DMS 273 (cell line): ENCODE measurements around the gene CCDC124.
A peak's percentile ranks its signal among the peaks of the same experiment; 100 is the strongest.

Experiments
- DNase-seq: peaks from one replicate; lab custom pipeline; 2025; ENCODE audit not compliant: unreplicated experiment; lab: John Stamatoyannopoulos, UW

Gene CCDC124

DNA sequence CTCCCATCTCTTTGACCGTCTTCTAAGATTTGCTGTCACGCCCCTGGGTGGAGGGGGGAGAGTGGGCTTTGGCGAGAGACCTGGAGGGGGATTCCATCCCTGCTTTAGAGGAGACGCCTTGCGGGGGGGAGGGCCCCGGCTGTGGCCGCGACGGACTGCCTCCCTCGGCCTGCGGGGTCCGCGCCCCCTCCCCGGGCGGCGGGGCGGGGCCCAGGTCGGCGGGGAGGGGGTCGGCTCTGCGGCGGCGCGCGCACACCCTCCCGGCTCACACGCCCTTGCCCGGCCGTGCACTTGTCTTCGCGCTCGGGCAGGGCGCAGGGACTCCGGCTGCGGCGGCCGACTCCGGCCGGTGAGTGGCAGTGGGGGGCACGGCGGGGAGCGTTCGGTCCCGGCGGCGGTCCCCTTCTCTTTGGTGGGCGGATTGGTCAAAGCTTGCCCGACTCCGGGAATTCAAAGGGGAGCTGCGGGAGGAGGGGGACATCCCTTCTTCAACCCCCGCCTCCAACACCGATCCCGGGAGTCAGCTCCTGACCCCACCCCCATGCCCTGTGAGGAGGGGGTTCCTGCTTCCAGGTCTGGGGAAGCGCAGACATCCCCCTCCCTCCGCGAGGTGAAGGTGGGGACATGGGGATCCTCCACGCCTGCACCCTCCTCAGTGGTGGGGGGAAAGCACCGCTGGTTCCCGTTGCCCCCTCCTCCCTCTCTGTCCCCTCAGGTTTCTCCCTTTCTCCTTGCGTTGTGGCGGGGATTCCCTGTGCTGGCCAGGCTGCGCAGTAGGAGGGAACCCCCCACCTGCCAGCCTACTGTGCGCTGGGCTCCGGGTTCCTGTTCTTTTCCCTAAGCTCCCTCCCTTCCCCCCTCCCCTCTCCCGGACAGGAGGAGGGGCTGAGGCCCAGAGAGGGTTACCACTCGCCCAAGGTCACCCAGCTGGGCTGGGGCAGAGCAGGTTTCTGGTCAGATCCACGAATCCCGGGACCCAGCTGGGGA lies 19.5 kb downstream of the CCDC124 start:
- peak; percentile 41 for DNase-seq

- no peak for DNase-seq
These were observed 20.5 kb downstream of the CCDC124 start for GRCh38 chr19:17953316-17953801.

DNA sequence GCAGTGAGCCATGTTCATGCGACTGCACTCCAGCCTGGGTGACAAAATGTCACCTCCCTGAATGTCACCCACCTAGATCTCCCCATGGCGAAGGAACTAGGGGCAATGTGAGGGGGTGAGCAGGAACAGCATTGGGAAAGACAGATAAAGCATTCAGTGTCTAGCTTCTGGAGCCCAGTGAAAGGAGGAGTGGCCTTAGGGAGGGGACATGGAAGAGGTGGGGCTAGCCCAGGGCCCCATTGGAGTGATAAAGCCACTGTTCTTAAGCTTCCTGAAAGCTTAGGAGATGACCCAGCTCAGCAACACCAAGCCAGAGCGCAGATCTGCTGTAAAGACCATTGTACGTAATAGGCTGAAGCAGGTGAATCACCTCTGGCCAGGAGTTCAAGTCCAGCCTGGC lies 21.1 kb downstream of the CCDC124 start:
- no peak for DNase-seq

- DNase-seq = no peak
These were observed 21.6 kb downstream of the CCDC124 start for GRCh38 chr19:17954401-17954800.

DNA sequence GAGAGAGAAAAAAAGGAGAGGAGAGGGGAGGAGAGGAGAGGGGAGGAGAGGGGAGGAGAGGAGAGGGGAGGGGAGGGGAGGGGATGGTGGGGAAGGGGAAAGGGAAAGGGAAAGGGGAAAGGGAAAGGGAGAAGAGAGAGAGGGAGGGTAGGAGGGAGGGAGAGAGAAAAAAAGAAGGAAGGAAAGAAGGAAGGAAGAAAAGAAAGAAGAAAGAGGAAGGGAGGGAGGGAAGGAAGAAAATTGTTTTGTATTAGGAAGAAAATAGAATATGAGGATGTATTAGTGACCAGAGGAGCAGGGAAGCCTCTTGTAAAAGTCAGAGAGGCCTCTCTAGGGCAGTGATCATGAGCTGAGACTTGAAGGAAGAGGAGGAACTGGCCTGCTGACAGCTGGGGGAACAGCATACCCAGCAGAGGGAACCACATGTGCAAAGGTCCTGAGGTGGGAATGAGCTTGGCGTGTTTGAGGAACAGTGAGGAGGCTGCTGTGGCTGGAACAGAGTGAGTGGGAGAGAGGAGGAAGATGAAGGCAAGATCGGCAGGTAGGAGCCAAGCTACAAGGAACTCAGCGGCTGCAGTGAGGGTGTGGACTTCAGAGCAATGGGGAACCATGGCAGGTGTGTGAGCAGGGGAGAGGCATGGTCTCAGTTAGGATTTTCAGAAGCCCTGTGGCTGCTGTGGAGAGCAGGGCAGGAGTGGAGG lies 24.5 kb downstream of the CCDC124 start:
- DNase-seq = no peak

DNA sequence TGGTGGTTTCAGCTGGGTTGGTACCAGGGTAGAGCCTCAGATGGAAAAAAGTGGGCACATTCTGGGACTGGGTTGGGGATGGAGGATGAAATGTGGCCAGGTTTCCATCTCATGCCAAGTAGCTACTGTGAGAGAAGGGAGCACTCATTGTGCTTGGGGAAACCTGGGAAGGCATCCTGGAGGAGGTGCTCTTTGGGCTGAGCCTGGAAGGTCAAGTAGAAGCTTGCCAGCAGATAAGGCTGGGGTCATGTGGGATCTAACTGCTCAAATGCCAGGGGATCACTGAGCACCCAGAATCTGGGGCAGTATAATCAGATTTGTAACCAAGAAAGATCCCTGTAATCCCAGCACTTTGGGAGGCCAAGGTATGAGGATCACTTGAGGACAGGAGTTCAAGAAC lies 25.1 kb downstream of the CCDC124 start:
- DNase-seq = no peak

DNA sequence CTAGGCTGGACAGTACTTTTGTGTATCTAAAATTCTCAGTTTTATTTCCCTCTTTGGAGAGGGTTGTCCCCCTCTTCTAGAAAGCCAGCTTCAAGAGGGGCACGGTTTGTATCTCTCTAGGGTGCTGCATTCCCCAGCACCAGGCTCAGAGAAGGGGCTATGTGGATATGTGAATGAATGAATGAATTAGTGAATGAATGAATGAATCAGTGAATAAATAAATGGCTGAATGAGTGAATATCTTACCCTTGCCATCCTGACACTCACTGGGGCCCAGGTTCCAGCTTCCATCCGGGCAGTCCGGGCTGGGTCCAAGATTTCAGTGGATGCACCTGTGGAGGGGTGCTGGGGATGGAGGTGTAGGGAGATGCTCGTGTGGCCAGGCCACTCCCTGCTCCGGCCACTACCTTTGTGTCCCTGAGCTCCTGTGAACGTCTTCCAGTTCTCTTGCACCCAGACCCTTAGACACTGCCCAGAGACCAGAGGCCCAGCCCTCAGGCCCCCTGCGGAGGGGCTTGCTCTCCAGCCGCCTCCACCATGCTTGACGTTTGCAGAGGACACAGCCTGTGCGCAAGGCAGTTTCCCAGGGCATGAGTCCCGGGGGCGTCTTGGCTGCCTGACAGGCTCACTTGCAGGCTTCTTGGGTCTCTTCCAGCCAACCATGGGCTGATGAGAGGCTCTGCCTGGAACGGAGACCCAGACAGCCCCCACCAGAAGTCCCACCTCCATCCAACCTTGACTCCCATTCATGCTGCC lies 31.3 kb downstream of the CCDC124 start:
- DNase-seq = peak; percentile 47

GRCh38 chr19:17965370-17966128 lies 32.7 kb downstream of the CCDC124 start:
- DNase-seq = no peak

DNA sequence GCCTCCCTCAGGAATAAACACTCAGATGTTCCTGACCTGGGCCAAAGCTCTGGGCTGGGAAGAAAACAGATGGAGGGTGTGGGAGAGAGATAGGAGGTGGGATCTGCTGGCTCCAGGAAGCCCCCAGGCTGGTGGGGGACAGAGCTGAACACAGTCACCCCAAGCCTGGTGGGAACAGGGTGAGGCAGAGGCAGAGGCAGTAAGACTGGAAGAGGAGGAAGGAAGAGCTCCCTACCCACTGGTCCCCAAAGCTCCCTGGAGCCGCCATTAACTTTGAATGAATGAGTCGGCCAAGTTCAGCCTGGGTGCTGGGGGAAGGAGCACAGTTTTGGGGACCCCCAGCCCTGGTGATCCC lies 33.3 kb downstream of the CCDC124 start:
- DNase-seq = no peak

DNA sequence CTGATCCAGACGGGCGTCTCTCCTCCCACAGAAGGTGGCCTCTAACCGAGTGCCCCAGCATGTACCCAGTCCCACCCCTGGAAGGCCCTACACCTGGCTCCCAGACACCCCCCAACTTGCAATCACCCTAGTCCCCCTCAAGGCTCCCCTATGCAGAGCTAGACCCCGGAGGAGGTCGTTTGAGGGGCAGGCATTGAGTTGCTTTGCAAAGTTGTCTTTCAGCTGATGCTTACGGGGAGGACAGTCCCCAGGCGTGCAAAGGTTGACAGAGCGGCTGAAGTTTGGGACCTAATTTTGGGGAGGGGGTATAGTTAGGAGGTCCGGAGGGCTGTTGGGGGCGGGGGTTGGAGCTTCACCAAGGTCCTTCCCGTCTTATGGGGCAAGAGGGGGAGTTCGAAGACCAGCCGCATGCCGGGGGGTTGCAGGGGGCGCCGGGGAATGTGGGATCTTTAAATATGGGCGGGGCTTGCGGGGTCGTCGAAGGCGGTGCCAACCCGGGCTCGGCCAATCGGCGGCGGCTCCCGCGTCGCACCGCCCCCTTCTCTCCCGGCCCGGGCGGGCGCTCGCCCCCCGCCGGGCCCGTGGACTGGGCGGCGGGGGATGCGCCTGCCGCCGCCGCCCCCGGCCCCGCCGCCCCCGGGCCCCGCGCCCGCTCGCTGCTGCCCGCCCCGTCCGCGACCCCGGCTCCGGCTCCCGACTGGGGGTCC lies 33.9 kb downstream of the CCDC124 start, which contains the start of gene KCNN1:
KCNN1 (plus strand) TSS at position 558 of the 707 bp plus-strand sequence. CDS start 6,782 bp downstream, outside the sequence.
- DNase-seq = peak; percentile 67

GRCh38 chr19:17967257-17968051 lies 34.6 kb downstream of the CCDC124 start:
- peak; percentile 39 for DNase-seq

DNA sequence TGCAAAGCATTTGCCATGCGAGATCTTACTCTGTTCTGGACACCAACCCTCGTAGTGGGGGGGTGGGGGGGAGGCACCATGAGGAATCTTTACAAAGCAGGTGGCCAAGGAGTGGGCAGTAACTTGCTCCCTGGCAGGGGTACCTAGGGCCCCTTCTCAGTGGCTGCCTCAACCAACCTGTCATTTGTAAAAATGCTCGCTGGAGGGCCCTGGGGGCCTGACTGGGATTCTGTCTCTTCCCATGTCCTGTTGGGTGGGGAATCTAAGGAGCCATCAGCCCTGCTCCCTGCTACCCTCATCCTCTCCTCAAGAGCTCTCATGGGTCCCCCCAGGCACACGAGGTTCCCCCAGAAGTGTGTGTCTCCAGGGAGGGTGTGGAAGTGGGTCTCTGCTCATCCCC lies 35.5 kb downstream of the CCDC124 start:
- no peak for DNase-seq

GRCh38 chr19:17969096-17969792 lies 36.4 kb downstream of the CCDC124 start:
- no peak for DNase-seq

DNA sequence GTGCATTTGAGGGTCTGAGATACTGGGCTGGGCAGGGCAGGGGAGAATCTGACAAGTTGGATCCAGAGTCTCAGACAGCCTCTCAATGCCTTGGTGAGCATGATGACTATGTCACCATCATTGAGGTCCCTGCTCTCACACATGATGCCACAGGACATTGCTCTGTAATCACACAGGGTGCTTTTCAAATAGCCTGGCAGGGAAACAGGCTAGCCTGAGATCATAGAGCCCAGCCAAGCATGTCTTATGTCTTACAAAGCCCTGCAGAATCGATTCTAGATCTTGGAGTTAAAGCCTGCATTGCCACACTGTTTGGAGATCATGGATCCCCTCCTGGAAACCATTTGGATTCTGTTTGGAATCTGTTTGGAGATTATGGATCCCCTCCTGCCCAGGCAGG lies 39.4 kb downstream of the CCDC124 start:
- DNase-seq = no peak

DNA sequence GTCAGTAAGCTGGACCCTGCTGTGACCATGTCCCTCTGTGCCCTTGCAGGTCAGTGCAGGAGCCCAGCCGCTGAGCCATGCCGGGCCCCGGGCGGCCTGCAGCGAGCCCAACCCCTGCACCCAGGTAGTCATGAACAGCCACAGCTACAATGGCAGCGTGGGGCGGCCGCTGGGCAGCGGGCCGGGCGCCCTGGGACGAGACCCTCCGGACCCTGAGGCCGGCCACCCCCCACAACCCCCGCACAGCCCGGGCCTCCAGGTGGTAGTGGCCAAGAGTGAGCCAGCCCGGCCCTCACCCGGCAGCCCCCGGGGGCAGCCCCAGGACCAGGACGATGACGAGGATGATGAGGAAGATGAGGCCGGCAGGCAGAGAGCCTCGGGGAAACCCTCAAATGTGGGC lies 40.9 kb downstream of the CCDC124 start:
- DNase-seq = no peak

GRCh38 chr19:17974551-17974950 lies 41.7 kb downstream of the CCDC124 start:
- DNase-seq = no peak

- no peak for DNase-seq
These were observed 42.2 kb downstream of the CCDC124 start for GRCh38 chr19:17975032-17975431.

DNA sequence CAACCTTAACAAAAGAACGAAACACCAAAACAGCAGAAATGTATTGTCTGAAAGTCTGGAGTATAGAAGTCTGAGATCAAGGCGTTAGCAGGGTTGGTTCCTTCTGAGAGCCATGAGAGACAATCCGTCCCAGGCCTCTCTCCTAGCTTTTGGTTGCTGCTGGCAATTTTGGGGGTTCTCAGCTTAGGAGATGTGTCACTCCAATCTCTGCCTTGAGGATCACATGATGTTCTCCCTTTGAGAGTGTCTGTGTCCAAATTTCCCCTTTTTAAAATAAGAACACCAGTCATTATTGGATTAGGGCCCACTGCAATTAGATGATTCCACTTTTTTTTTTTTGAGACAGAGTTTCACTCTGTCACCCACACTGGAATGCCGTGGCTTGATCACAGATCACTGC lies 44.2 kb downstream of the CCDC124 start:
- no peak for DNase-seq
